Colonic mucosa (tissue), 4 donors: ENCODE measurements around the gene APC2. TPM values are rescaled to one million over a fixed set of nuclear protein-coding genes. Genes with fewer than 3 reads are reported as not detected.
"Not testable (repeated sequence)": the region's sequence is repeated elsewhere in the genome, so short reads cannot be mapped to it uniquely, and the experiment has no call there.

Experiments
- DNase-seq: peaks from one replicate; pipeline ENCODE4 v3.0.0-alpha.2; 2020
- H3K27ac ChIP-seq: fragments of 200-600 bp; one replicate; pipeline ENCODE4 v1.8.0; 2021
- H3K27me3 ChIP-seq: fragments of 200-600 bp; one replicate; pipeline ENCODE4 v1.8.0; 2021
- H3K36me3 ChIP-seq: fragments of 200-600 bp; one replicate; pipeline ENCODE4 v1.8.0; 2021
- H3K4me1 ChIP-seq: fragments of 200-600 bp; one replicate; pipeline ENCODE4 v1.8.0; 2021; ENCODE audit warnings: mild to moderate bottlenecking
- H3K4me3 ChIP-seq: fragments of 200-600 bp; one replicate; pipeline ENCODE4 v1.8.0; 2021
- H3K9ac ChIP-seq, 2 donors: one replicate each; pipeline ENCODE4 v1.7.0; 2013; ENCODE audit warnings: control low read depth in 2 of 2, low read depth in 2 of 2, low read length in 2 of 2
- H3K9me3 ChIP-seq: fragments of 200-600 bp; one replicate; pipeline ENCODE4 v1.8.0; 2021
- CTCF ChIP-seq: fragments of 200-600 bp; IDR thresholded peaks from one replicate; pipeline ENCODE4 v1.8.0; 2022; ENCODE audit warnings: antibody characterized with exemption, mild to moderate bottlenecking
- intact Hi-C: fragments of 100-400 bp; cut with DNase I; formaldehyde crosslinking; loops from one replicate; pipeline ENCODE4 v1.14.1; 2022
- total RNA-seq, 2 donors: library from RNA; stranded (reverse); fragmentation: NEBNext Ultra II Directional in 1 of 2; extraction: Animal tissue kit (Norgen Biotek cat#: 25700) in 1 of 2; gene quantifications; one replicate each; pipeline ENCODE4 v1.2.1, GENCODE V29; 2021
- donor health status: healthy.
- donor health status: DM: no; HTN: no; CAD: no.
- donor health status: DM: no; HTN: no; CAD: no.

The APC2 gene
- total RNA-seq, 2 donors from 2014 or later, result 0.05 to 0.42 TPM

- intact Hi-C loops, result no loop called here
- no peak for TF ChIP-seq CTCF
- no peak for DNase-seq
- Histone ChIP-seq H3K27me3 (no peaks in the 10 kb centered on the region), H3K4me1 (peaks cover 5% of the 10 kb centered on the region), H3K36me3 (no peaks in the 10 kb centered on the region), H3K4me3 (no peak overlapping the region), H3K9ac (no peak overlapping the region), H3K9me3 (no peaks in the 10 kb centered on the region), H3K27ac (no peak overlapping the region)
These were observed 45.3 kb downstream of the APC2 start for GRCh38 chr19:1495051-1495798.

GRCh38 chr19:1495799-1496713, 46.1 kb downstream of the APC2 start:
- Histone ChIP-seq H3K9me3 (no peaks in the 10 kb centered on the region), H3K9ac (no peak overlapping the region), H3K4me3 (no peak overlapping the region), H3K36me3 (no peaks in the 10 kb centered on the region), H3K4me1 (peaks cover 5% of the 10 kb centered on the region), H3K27ac (no peak overlapping the region), H3K27me3 (no peaks in the 10 kb centered on the region)
- no peak for DNase-seq
- intact Hi-C loops, result no loop called here
- TF ChIP-seq CTCF, result no peak

GRCh38 chr19:1496714-1497577, 47.0 kb downstream of the APC2 start:
- TF ChIP-seq CTCF, result no peak
- no peak for DNase-seq
- Histone ChIP-seq H3K4me3 (no peak overlapping the region), H3K4me1 (no peaks in the 10 kb centered on the region), H3K9me3 (no peaks in the 10 kb centered on the region), H3K27ac (no peak overlapping the region), H3K9ac (no peak overlapping the region), H3K27me3 (no peaks in the 10 kb centered on the region), H3K36me3 (no peaks in the 10 kb centered on the region)
- intact Hi-C loops, result no loop called here

GRCh38 chr19:1497578-1498235, 47.8 kb downstream of the APC2 start:
- peaks cover 3% of the 10 kb centered on the region for H3K27me3 ChIP-seq
- DNase-seq, result no peak
- no peaks in the 10 kb centered on the region for H3K9me3 ChIP-seq
- intact Hi-C loops, result no loop called here
- TF ChIP-seq CTCF, result no peak
- no peak overlapping the region for H3K4me3 ChIP-seq
- H3K27ac ChIP-seq, result no peak overlapping the region
- H3K9ac ChIP-seq, result no peak overlapping the region
- no peaks in the 10 kb centered on the region for H3K4me1 ChIP-seq
- H3K36me3 ChIP-seq, result no peaks in the 10 kb centered on the region

GRCh38 chr19:1499231-1499630, 49.3 kb downstream of the APC2 start:
- H3K27ac ChIP-seq, DNase-seq, H3K9ac ChIP-seq, H3K4me1 ChIP-seq, intact Hi-C loops, H3K36me3 ChIP-seq, H3K4me3 ChIP-seq, H3K9me3 ChIP-seq: not testable (repeated sequence)
- H3K27me3 ChIP-seq, result peaks cover 18% of the 10 kb centered on the region
